GM19035 (cell line): ENCODE data around the gene PSMB9.

Source experiments
- ATAC-seq: cut with Tn5 transposase; IDR thresholded peaks from one replicate; pipeline ENCODE4 v1.9.1; 2021; ENCODE audit not compliant: unreplicated experiment

Gene PSMB9

DNA sequence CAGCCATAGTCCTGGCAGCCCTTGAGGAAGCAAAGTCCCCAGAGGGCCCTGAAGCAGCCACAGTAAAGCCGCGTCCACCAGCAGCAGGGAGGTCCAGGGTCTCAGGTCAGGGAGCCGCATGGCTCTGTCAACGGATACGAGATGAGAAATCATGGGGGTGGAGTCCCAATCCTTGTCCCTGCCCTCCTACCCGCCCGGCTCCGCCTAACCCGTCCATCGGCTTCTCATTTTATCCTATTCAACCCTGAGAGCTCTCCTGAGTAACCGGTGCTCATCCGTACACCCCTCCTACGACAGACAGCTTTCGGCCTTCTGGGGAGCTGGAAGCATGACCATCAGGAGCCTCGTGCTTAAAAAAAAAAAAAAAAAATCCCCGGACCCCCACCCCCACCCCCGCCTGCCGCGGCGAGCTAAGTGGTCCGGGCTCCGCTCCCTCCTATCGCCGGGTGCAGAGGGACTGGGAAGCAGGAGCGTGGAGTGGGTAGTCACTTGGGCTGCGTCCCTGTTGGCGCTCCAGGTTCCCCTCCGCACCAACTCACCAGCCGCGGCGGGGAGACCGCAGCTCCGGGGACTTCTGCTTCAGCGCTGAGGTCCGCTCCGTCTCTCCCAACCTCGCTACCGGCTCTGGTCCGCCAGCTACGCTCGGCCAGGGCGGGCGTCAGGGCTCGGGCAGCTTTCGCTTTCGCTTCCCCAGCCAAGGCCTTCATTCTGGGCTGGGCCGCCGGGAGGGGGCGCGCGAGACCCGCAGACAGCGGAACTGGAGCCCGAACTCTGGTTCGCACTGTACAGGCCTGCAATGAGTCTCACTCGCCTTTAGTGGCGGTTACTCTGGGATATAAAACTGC is 15.7 kb upstream of the PSMB9 start, which contains the start of gene TAP2:
TAP2 (minus strand) TSS at position 626 of the 845 bp plus-strand sequence; CDS start at position 120, 506 bp downstream.
- ATAC-seq, result peak; percentile 82

DNA sequence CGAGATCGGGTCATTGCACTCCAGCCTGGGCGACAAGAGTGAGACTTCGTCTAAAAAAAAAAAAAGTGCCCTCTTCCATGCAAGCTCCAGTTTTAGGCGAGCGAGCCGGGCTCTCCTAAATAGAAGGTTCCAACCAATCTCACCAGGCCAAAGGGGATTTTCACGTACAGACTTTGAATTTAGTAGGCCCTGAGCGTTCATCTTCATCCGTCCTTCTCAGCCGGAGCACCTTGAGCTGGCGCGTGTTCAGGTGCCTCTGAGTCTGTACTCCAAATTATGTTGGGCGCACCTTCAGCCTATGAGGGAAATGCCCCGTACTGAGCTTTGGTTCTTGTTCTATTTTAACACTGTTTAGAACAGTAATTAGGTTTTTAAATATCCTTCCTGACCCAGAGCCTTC is 14.6 kb upstream of the PSMB9 start:
- ATAC-seq, result no peak

DNA sequence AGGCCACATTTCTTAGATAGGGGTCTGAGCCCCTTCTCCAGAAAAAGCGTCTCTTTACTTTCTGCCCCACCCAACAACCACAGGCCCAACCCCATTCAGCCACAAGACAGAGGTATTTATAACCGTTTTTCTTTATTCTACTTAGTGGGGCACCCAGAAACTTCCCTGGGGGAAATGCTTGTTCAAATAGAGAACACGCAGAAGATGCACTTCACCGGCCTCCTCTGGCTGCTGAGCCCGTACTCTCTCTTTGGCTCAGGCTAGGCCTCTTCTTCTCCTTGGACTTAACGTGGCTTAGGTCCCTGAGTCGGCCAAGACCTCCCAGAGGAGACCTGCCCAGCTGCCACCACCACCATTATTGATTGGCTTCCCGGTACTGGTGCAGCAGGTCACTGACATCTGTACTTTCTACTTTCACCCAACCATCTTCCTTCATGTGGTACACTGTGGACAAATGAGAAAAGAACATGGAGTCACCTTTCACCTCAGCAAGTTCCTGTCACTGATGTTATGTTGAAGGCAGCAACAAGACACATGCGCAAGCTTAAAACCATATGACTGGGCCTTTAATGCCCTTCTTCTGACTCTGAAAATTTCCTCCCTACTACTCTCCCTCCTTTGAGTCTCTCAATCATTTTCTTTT is 13.3 kb upstream of the PSMB9 start:
- no peak for ATAC-seq

DNA sequence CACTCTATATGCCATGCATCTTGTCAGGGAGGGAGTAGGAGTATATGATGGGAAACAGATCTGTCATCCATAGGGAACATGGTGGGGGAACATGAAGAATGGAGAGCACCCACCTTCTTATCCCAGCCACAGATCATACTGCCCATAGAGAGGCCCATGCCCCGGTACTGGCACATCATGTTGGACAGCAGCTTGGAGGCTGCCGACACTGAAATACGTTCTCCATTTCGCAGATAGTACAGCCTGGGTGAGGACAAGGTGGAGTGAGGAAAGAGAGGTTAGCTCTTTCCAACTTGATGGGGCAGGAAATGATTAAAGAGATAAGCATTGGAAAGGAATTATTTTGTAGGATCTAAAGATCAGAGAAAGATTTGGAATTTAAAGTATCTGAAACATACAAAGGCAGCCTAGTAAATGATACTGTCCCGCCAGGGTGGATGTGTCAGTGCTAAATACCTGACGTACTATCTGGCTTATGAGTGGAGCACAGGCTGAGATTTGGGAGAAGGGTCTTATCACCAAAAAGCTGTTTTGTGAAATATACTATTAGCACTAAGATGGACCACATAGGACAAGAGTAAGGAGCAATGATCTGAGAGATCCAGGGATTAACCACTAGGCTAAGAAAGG is 11.9 kb upstream of the PSMB9 start:
- ATAC-seq, result no peak

DNA sequence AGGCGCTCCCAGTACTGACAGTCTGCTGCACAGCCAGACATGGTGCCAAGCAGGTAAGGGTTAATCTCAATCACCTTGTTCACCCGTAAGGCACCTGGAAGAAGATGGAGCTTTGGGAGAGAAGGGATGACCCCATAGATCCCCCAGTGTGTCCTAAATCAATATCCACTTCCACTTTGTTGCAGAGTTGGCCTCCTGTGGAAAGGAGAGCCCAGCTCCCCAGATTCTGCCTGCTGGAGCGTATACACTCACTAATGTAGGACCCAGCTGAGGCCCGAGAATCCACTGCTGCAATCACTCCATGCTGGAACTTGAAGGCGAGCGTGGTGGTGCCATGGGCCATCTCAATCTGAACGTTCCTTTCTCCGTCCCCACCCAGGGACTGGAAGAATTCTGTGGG is 11.3 kb upstream of the PSMB9 start:
- ATAC-seq, result no peak

DNA sequence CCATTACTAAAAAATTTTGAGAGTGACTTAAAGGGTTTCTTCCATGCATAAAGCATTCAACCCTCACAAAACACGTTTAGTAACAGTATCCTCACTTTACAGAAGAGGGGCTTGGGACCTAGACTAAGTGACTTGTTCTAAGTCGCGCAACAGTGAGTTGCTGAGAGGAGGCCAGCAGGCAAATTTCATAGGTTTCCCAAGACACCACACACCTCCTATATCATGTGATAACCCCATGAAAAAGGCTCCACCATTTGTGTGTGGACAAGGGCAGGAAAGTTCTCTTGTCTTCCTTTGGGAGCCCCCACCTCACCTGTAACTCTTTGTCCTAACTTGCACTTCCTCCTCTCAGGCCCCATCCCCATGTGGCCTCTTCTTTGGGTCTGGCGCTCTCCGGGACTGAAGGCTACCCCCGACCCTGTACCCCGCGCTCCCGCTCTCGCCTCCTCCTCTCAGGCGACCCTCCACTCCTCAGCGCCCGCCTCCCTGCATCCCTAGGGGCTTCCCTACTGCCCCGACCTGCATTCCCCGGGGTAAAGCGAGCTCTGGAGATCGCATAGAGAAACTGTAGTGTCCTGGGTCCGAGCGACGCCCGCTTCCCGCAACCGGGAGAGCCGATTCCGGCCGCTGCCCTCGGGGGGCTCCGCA is 10.5 kb upstream of the PSMB9 start:
- ATAC-seq, result no peak

DNA sequence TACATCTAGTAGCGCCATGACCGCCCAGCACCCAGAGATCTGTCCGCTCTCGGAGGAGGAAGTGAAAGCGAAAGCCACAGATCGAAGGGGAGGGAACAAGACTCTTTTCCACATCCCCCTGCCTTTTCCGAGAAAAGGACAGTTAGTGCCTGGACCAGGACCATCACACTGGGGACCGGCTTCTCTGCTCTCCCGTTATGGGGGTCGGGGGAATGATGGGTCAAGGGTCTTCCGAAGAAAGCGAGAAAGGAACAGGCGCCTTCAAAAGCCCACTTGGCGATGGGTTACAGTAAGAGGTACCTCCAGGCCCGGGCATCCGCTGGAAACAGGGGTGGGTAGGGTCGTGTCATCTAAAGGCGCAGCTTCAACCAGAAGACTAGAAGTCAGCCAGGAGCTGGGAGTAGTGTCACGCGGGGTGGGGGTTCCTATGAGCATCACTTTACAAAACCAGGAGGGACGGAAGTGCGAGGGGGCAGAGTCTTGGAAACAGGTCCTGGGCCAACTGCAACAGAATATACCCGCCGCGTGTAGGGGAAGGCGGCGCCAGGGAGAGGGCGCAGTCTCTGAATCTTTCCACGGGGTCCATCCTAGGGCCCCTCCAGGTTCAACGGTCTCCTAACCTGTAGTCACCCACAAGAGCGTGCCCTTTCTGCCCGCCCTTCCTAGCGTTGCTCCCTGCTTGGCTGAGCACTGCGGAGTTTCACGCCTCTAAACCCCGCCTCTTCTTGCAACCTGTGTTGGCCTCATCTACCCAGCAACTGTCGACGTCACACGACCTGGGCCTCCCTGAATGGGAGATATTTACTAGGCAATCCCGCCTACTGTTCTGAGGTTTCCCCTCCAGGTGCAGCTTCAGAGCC is 9.8 kb upstream of the PSMB9 start, which contains the start of gene PSMB8:
PSMB8 (minus strand) TSS at position 69 of the 860 bp plus-strand sequence; CDS start at position 18, 51 bp downstream.
- peak; percentile 68 for ATAC-seq

DNA sequence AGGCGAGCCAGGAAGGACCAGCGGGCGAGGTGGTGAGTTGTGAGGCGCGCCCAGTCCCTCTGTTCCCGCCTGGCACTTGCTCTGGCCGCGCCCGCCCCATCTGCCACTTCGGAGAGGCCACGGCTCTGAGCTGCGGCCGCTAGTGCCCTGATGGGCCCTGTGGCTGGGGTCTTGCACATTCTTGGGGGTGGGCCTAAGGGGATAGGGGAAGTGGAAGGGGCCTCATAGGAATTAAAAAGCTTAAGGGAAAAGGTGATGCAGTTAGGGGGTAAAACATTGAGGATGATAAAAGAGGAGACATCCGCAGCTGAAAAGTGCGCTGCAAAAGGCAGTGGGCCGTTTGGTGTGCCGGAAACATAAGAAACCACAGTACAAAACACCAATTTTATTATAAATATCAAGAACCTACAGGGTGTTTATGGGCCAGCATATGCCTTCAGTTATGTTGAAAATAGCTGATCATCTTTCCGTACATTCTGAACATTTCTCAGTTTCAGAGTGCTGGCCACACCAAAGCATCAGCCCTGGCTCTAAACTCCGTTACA is 9.1 kb upstream of the PSMB9 start:
- no peak for ATAC-seq

DNA sequence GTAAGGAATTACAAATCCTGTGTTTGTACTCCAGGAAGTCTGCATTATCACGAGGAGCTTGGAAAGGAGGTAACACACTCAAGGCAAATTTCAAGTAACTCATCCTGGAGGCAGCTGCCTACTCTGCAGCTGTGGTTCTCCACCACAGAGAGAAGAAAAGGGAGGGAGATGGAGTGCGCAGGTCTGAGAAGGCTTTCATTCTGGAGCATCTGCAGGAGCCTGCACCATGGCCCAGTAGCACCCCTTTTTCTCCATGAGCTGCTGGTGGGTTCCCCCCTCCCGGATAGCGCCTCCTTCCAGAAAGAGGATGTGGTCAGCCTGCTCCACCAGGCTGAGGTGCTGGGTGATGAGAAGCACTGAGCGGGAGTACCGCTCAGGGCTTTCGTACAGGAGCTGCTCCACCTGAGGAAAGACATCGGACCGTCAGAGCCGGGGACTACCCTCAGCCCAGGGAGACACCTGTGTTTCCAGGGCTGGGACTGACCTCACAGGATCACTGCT is 8.6 kb upstream of the PSMB9 start:
- ATAC-seq, result no peak

DNA sequence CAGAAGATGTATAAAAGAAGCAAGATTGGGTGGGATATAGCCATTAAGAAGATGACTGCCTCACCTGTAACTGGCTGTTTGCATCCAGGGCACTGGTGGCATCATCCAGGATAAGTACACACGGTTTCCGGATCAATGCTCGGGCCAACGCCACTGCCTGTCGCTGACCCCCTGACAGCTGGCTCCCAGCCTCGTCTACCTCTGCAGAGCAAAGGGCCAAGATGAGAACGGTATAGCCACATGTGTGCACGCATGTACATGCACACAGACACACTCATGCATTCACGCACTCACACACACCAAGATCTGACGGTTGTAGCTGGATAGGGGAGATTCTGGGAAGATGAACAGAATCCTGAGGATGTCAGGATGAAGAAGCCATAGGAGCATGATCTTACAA is 7.0 kb upstream of the PSMB9 start:
- ATAC-seq, result no peak

DNA sequence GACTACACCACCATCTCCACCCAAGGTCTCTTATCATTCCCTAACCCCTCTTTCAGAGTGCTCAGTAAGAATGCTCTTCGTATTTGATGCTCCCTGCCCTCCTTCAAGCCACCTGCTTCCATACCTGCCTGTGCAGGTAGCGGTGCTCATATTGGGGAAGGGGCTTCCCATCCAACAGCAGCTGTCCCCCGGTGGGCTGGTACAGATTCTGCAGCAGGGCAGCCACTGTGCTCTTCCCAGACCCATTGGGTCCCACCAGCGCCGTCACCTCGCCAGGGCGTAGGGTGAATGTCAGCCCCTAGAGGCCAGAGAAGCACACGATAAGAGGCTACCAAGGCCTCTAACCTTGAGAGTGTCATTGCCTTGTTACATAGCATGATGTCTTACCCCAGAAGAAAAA is 6.2 kb upstream of the PSMB9 start:
- ATAC-seq, result no peak

DNA sequence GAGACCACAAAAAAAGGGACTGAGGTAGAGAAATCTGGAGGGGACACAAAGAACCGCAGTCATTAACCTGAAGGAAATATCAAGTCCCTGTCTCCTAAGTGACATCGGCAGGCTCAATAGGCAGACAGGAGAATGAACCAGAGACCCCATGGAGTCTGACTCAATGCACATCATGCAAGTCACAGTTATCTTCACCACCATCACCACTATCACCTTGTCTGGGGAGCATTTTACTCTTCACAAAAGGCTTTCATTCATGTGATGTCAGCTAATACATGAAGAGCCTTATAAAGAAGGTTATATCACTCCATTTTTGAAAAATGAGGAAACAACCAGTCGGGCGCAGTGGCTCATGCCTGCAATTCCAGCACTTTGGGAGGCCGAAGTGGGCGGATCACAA is 4.9 kb upstream of the PSMB9 start:
- no peak for ATAC-seq

DNA sequence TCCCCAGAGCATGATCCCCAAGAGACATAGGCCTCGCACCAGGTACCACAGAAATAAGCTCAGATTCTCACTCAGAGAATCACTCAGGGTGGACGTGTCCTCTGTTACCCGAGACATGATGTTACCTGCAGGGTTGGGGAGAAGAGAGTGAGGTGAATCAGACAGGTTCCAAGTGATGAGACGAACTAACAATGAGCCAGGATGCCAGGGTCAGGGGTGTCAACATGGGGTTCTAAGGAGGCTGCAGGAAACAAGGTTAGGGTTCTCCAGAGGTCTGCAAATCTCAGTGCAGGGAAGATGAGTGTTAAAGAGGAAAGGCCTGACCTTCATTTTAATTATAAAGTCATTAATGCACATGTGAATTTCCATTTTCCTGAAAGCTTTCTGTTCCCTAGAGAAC is 3.0 kb upstream of the PSMB9 start:
- no peak for ATAC-seq

DNA sequence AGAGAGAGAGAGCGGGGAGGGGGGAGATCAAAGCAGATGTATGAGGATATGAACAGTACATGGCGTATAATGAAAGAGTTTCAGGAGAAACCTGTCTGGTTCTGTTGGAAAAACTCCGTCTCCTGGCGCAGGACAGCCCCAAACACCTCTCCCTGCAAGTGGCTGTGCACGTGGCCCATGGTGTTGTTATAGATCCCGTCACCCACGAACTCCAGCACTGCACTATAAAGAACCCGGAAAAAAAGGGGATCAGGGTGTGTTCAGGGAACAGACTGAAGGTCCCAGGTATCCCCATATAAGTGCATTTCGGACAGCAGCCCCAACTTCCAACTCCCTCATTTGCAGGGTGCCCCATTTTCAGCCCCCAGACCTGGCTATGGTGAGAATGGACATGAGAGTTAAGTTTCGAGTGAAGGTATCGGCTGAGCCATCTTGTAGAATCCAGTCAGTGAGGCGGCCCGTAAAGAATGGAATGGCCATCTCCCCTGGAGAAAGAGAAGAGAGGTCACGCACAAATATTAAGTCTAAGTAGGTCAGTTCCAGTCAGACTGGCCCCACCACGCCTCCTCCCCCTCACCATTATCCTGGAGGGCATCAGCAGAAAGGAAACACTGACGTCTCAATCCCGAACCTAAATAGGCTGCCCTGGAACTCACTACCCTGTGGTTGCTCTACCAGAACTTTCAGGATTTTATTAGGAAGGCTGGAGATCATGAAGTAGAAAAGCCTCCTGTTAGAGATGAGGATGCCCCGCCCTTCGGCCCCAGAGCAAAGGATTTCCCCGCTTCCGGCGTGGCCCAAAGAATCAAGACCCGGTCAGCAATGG is 1.8 kb upstream of the PSMB9 start:
- ATAC-seq, result no peak

DNA sequence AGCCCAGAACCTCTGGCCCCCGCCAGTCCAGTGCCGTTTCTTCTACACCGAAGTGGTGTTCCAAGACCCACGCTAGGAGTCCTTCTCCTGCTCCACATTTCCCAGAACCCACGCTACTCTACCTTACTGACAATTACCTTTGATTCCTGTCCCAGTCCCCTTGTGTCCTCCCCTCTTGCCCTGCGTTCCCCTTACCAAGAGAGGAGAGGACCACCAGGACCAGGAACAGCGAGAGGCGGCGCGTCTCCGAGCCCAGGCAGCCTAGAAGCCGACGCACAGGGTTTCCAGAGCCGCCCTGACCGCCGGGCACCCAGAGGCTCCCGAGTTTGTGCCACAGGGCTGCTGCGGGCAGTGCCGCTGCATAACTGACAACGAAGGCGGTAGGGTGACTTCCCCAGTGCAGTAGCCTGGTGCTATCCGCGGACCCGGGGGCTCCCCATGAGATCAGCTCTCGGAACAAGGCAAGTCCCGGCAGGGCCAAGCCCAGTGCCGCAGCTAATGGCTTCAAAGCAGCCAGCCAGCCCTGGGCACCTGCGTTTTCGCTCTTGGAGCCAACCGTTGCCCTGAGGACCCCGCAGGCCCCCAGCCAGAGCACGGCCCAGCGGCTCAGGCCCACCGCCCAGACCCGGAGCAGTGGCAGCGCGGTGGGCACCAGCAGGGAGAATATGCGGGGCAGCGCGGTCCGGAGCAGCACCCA is 1.0 kb upstream of the PSMB9 start:
- peak; percentile 24 for ATAC-seq

DNA sequence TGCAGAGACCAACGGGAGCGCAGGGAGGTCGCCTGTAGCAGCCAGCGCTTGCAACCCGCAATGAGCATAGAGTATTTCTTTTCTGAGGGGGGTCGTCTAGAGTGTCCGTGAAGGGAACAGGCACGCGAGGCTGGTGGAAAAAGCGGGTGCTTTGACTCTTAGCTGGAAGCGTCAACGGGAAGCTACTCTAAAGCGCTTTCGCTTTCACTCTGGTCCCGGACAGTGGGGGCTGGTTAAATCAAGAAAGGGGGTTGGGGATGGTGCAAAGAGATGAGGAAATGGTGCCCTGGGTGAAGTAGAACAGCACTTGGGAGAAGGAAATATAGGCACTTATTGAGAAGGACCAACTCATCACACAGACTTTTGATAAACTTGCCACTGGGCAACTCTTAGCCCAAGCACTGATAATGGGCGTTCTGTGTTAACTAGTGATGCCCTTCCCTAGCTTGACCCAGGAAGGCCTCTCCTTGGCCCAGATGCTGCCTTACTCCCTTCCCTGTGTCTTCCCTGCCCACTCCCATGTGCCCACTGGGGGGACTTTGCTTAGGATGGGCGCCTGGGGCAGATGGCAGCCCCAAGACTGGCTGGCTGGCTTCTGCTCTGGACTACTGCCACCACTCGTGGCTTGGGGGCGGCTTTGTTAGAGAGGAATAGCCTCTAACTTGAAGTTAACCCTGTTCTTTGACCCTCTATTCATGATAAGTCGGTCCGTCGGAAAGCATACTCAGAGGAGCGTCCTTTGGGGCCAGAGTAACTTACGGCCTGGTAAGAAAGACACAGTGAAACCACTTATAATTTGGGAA is 585 bp downstream of the PSMB9 start:
- peak; percentile 10 for ATAC-seq

DNA sequence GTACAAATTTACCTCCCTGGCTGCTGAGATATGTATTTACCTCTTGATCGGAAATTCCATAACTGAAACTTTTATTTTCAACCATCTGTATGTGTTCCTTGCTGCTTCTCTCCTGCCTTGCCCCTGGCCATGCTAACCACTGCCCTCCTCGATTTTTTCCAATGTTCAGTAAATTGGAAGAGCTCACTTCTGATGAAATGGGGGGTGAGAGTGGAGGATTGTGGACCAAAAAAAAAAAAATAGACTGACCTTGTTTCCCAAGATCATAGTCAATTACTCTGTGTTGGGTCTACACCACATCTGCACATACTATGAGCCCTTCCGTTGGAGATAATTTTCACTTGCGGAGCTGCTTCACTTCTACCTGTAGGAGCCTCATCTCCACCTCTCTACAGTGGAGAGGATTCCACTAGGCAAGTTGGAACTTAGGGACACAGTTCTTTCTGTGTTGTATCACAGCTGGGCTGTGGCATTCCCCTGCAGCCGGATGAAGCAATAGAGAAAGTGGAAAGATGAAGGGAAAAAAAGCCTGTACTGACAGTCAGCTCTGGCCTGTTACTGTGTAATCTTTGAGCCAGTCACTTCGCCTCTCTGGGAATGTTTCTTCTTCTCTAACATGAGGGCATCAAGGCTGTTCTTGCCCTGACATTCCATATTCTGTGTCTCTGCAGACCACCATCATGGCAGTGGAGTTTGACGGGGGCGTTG is 1.6 kb downstream of the PSMB9 start:
- no peak for ATAC-seq
